K562 (cell line): ENCODE results near the gene NFE2. TPM values are rescaled to one million over a fixed set of nuclear protein-coding genes. Genes with fewer than 3 reads are reported as not detected.
A peak's percentile ranks its signal among the peaks of the same experiment; 100 is the strongest.

ENCODE experiments used
- ATF1 ChIP-seq, 2 experiments: fragments of 450-650 bp in 1 of 2; IDR thresholded peaks; 2 replicates each; pipeline ENCODE4 v1.6.1; 2016; ENCODE audit warnings: missing compliant biosample characterization in 1 of 2, missing genetic modification characterization in 1 of 2
- BACH1 ChIP-seq: fragments of 200-800 bp; sonication (Bioruptor generic); IDR thresholded peaks from 2 replicates; pipeline ENCODE4 v1.6.1; 2016; ENCODE audit warnings: missing genetic modification characterization, missing compliant biosample characterization
- C11orf30 ChIP-seq: fragments of 450-650 bp; IDR thresholded peaks from 2 replicates; pipeline ENCODE4 v1.6.1; 2016; ENCODE audit warnings: low read depth, mild to moderate bottlenecking
- COPS2 ChIP-seq: fragments of 450-650 bp; conservative IDR thresholded peaks from 2 replicates; pipeline ENCODE4 v1.6.1; 2016; ENCODE audit warnings: mild to moderate bottlenecking, moderate library complexity
- GATAD2A ChIP-seq: fragments of 450-650 bp; IDR thresholded peaks from 2 replicates; pipeline ENCODE4 v1.6.1; 2017
- HCFC1 ChIP-seq: IDR thresholded peaks from 2 replicates; pipeline ENCODE4 v1.6.1; 2012; ENCODE audit warnings: low read depth, low read length, improper control_type of control experiment
- KDM4B ChIP-seq, 2 experiments: fragments of 450-650 bp in 1 of 2; sonication (generic) in 1 of 2; IDR thresholded peaks; 2 replicates each; pipeline ENCODE4 v1.6.1; 2016 to 2017; ENCODE audit warnings: borderline replicate concordance in 2 of 2, antibody characterized with exemption in 1 of 2, low read depth in 1 of 2, mild to moderate bottlenecking in 1 of 2
- LARP7 ChIP-seq: fragments of 450-650 bp; IDR thresholded peaks from 2 replicates; pipeline ENCODE4 v1.6.1; 2016
- MAFF ChIP-seq: IDR thresholded peaks from 2 replicates; pipeline ENCODE4 v1.6.1; 2012; ENCODE audit warnings: low read length, improper control_type of control experiment
- MAFG ChIP-seq: fragments of 450-650 bp; conservative IDR thresholded peaks from 2 replicates; pipeline ENCODE4 v1.6.1; 2016; ENCODE audit warnings: missing genetic modification characterization, missing compliant biosample characterization
- NR2F6 ChIP-seq: fragments of 450-650 bp; formaldehyde crosslinking; IDR thresholded peaks from 2 replicates; pipeline ENCODE4 v1.4.0; 2020; ENCODE audit warnings: mild to moderate bottlenecking
- RBM34 ChIP-seq: fragments of 200-400 bp; formaldehyde crosslinking; IDR thresholded peaks from 2 replicates; pipeline ENCODE4 v1.6.1; 2018; ENCODE audit warnings: low read length, borderline replicate concordance; ENCODE audit not compliant: insufficient read depth
- SAFB ChIP-seq: fragments of 200-400 bp; formaldehyde crosslinking; IDR thresholded peaks from 2 replicates; pipeline ENCODE4 v1.6.1; 2017; ENCODE audit warnings: low read depth, low read length, borderline replicate concordance
- SMARCA5 ChIP-seq: fragments of 450-650 bp; IDR thresholded peaks from 2 replicates; pipeline ENCODE4 v1.6.1; 2016
- STAT6 ChIP-seq: sonication (generic); formaldehyde crosslinking; IDR thresholded peaks from 2 replicates; pipeline ENCODE4 v1.8.1; 2023; ENCODE audit warnings: mild to moderate bottlenecking, missing genetic modification reagents
- SUPT5H ChIP-seq: fragments of 450-650 bp; IDR thresholded peaks from 2 replicates; pipeline ENCODE4 v1.6.1; 2016
- TRIM24 ChIP-seq, 2 experiments: fragments of 450-650 bp; IDR thresholded peaks; 2 replicates each; pipeline ENCODE4 v1.6.1; 2016
- XRCC5 ChIP-seq: fragments of 200-400 bp; formaldehyde crosslinking; IDR thresholded peaks from 2 replicates; pipeline ENCODE4 v1.6.1; 2017; ENCODE audit warnings: low read depth, mild to moderate bottlenecking, low read length
- ZC3H11A ChIP-seq: IDR thresholded peaks from 2 replicates; pipeline ENCODE4 v1.6.1; 2012; ENCODE audit warnings: low read depth, low read length, improper control_type of control experiment
- ZNF316 ChIP-seq: fragments of 450-650 bp; IDR thresholded peaks from 2 replicates; pipeline ENCODE4 v1.6.1; 2016
- ZNF436 ChIP-seq: fragments of 250-450, 450-650 bp; sonication (Bioruptor Pico); formaldehyde crosslinking; IDR thresholded peaks from 2 replicates; pipeline ENCODE4 v1.7.0; 2020; ENCODE audit warnings: mild to moderate bottlenecking
- ZNF695 ChIP-seq: fragments of 450-650 bp; formaldehyde crosslinking; IDR thresholded peaks from 2 replicates; pipeline ENCODE4 v1.4.0; 2020; ENCODE audit warnings: mild to moderate bottlenecking, moderate library complexity
- ZNF707 ChIP-seq: fragments of 250-450 bp; sonication (Bioruptor Pico); conservative IDR thresholded peaks from 2 replicates; pipeline ENCODE4 v1.8.0; 2022; ENCODE audit warnings: inconsistent platforms, mild to moderate bottlenecking, moderate library complexity
- polyA plus RNA-seq, 8 experiments: library from polyadenylated mRNA; depleted of rRNA in 4 of 8; stranded (reverse) in 5 of 8; unstranded in 3 of 8; fragments of >200 nt; fragmentation: Nextera tagmentation in 2 of 8; fragmentation: Illumina TruSeq in 1 of 8; extraction: Ambion mirVana in 2 of 8; extraction: Trizol in 1 of 8; gene quantifications; 2 replicates each; pipeline versions ENCODE4 v1.2.1 to v1.2.3, GENCODE V29; 2011 to 2014; ENCODE audit warnings: inconsistent platforms in 1 of 8, missing spikeins in 1 of 8
- total RNA-seq, 7 experiments: library from RNA; depleted of rRNA in 6 of 7; stranded (reverse); fragments of >200 nt in 6 of 7; fragmentation: Illumina TruSeq in 2 of 7; extraction: Trizol in 2 of 7; gene quantifications; 2 replicates each; pipeline versions ENCODE4 v1.2.1 to v1.2.3, GENCODE V29; 2011 to 2021; ENCODE audit warnings: low replicate concordance in 1 of 7
- TF ChIP-seq, protein P1 (sequence below), 2 experiments: fragments of 450-650 bp in 1 of 2; sonication (generic) in 1 of 2; formaldehyde crosslinking; conservative IDR thresholded peaks; 2 replicates each; pipeline versions ENCODE4 v1.4.0 to v1.8.1; 2020 to 2022; ENCODE audit warnings: mild to moderate bottlenecking in 1 of 2, missing genetic modification reagents in 1 of 2

NFE2 gene
- total and polyA plus RNA-seq, 9 of the 15 experiments (the other 6 are each of a cell fraction or from before 2014, with no cell fraction given) = 12.3 to 282 (median 208) TPM

GRCh38 chr12:54300732-54301427 lies at the start of gene NFE2 (continued):
- TF ChIP-seq C11orf30 (no peak), RBM34 (no peak), ATF1 (CRISPR knock-in tag; IDR thresholded peaks at IDR 0.05) (no peak), ATF1 (tag; IDR thresholded peaks at IDR 0.05) (0 out of 2 replicates have a peak, but pooled peaks have one; percentile 23), SMARCA5 (no peak), GATAD2A (peak; percentile 49; the same call in 1 of the 2 replicates), NR2F6 (no peak), ZNF695 (CRISPR knock-in tag) (no peak), ZNF436 (CRISPR knock-in tag) (no peak), XRCC5 (no peak; the same call in none of the 2 replicates), TRIM24 (IDR thresholded peaks at IDR 0.05) (0 out of 4 replicates have a peak, but pooled peaks of 1 of the 2 experiments have one; percentile 29), BACH1 (tag) (no peak), MAFF (no peak), LARP7 (no peak), ZNF707 (CRISPR knock-in tag) (no peak), SAFB (no peak), MAFG (tag) (no peak), KDM4B (IDR thresholded peaks at IDR 0.05; ENCODE audit: borderline replicate concordance in 2 of 2, low read depth in 1 of 2) (no peak), HCFC1 (peak; percentile 8; the same call in 1 of the 2 replicates), ZC3H11A (no peak), ZNF316 (no peak), STAT6 (CRISPR knock-in tag) (no peak), SUPT5H (peak; percentile 92), COPS2 (no peak)
- TF ChIP-seq, protein P1, sequence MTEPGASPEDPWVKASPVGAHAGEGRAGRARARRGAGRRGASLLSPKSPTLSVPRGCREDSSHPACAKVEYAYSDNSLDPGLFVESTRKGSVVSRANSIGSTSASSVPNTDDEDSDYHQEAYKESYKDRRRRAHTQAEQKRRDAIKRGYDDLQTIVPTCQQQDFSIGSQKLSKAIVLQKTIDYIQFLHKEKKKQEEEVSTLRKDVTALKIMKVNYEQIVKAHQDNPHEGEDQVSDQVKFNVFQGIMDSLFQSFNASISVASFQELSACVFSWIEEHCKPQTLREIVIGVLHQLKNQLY (CRISPR knock-in tag; conservative IDR thresholded peaks at IDR 0.05) = no peak
